ENCODE measurements around the gene ARRB1.
"Not testable (repeated sequence)": the region's sequence is repeated elsewhere in the genome, so short reads cannot be mapped to it uniquely, and the experiment has no call there.

The ARRB1 gene

GRCh38 chr11:75307058-75307457 lies 44.4 kb downstream of the ARRB1 start:
- in situ Hi-C loops (cut with MboI; ENCODE audit: low pct_unique_long_range_greater_than_20kb, low sequenced_read_pairs, unreplicated experiment), result no loop called here
- no peak for TF ChIP-seq CTCF (IDR thresholded peaks at IDR 0.05; ENCODE audit: extremely low read depth, insufficient read depth, missing control alignments)
- no peak for DNase-seq (ENCODE audit: low spot score)

- TF ChIP-seq CTCF (IDR thresholded peaks at IDR 0.05; ENCODE audit: extremely low read depth, insufficient read depth, missing control alignments), result no peak
- in situ Hi-C loops (cut with MboI; ENCODE audit: low pct_unique_long_range_greater_than_20kb, low sequenced_read_pairs, unreplicated experiment), result no loop called here
- no peak for DNase-seq (ENCODE audit: low spot score)
These were observed 44.9 kb downstream of the ARRB1 start for GRCh38 chr11:75306529-75306928.

GRCh38 chr11:75305993-75306392 lies 45.5 kb downstream of the ARRB1 start:
- no peak for DNase-seq (ENCODE audit: low spot score)
- in situ Hi-C loops (cut with MboI; ENCODE audit: low pct_unique_long_range_greater_than_20kb, low sequenced_read_pairs, unreplicated experiment), result no loop called here
- no peak for TF ChIP-seq CTCF (IDR thresholded peaks at IDR 0.05; ENCODE audit: extremely low read depth, insufficient read depth, missing control alignments)

- no peak for DNase-seq (ENCODE audit: low spot score)
- in situ Hi-C loops (cut with MboI; ENCODE audit: low pct_unique_long_range_greater_than_20kb, low sequenced_read_pairs, unreplicated experiment), result no loop called here
- TF ChIP-seq CTCF (IDR thresholded peaks at IDR 0.05; ENCODE audit: extremely low read depth, insufficient read depth, missing control alignments), result no peak
These were observed 46.0 kb downstream of the ARRB1 start for GRCh38 chr11:75305452-75305851.

DNA sequence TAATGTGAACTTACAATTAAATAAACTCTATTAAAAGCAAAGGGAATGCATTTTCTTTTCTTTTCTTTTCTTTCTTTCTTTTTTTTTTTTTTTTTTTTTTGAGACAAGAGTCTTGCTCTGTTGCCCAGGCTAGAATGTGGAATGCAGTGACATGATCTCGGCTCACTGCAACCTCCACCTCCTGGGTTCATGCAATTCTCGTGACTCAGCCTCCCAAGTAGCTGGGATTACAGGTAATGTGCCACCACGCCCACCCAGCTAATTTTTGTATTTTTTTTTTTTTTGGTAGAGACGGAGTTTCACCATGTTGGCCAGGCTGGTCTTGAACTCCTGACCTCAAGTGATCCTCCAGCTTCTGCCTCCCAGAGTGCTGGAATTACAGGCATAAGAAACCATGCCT lies 46.5 kb downstream of the ARRB1 start:
- DNase-seq (ENCODE audit: low spot score); in situ Hi-C loops (cut with MboI; ENCODE audit: low pct_unique_long_range_greater_than_20kb, low sequenced_read_pairs, unreplicated experiment): not testable (repeated sequence)

DNA sequence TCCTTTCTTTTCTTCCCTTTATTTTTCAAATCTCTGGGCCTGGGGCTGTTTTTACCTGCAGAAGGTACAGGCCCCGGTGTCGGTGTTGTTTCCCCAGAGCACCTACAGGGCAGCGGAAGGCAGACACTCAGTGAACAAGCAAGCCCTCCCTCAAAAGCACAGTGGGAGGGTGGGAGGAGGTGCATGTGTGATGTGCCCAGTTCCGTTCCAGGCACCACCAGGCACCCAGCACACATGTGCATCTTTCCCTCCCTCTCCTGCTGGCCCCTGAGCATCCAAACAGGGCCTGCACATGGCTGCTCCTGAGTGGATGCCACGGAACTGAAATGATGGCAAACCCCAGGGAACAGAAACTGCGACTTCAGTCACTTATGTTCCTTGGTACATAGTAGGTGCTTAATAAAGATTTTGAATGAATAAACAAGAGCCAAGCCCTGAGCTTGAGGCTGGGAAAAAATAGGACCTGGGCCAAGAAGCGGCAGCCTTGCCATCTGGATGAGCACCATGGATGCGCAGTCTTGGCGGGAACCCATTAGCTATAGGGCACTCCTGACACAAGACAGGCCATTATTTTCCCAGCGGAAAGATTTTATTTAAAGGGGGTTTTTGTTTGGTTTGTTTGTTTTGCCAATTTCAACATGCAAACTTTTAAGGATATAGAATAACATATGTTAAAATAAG lies 47.8 kb downstream of the ARRB1 start:
- in situ Hi-C loops (cut with MboI; ENCODE audit: low pct_unique_long_range_greater_than_20kb, low sequenced_read_pairs, unreplicated experiment), result no loop called here
- no peak for DNase-seq (ENCODE audit: low spot score)
- TF ChIP-seq CTCF (IDR thresholded peaks at IDR 0.05; ENCODE audit: extremely low read depth, insufficient read depth, missing control alignments), result no peak

GRCh38 chr11:75302371-75302770 lies 49.1 kb downstream of the ARRB1 start:
- no peak for TF ChIP-seq CTCF (IDR thresholded peaks at IDR 0.05; ENCODE audit: extremely low read depth, insufficient read depth, missing control alignments)
- DNase-seq (ENCODE audit: low spot score), result no peak
- in situ Hi-C loops (cut with MboI; ENCODE audit: low pct_unique_long_range_greater_than_20kb, low sequenced_read_pairs, unreplicated experiment), result no loop called here

Measured in GM13977 (cell line).